Subcutaneous adipose tissue (tissue), 4 donors: ENCODE results near the gene PALM3. TPM values are rescaled to one million over a fixed set of nuclear protein-coding genes. Genes with fewer than 3 reads are reported as not detected.

ENCODE experiments used
- CTCF ChIP-seq: fragments of 450-650 bp; IDR thresholded peaks from one replicate; pipeline ENCODE4 v1.5.1; 2016; ENCODE audit warnings: low read depth, mild to moderate bottlenecking, control low read depth, antibody characterized with exemption, moderate library complexity
- total RNA-seq, 4 donors: library from RNA; depleted of rRNA; stranded (reverse); fragments of >200 nt; gene quantifications; one replicate each; pipeline ENCODE4 v1.1.0, GENCODE V29; 2016

PALM3 gene
- total RNA-seq, 4 donors from 2014 or later = not detected

GRCh38 chr19:14051980-14052379 is 9.9 kb downstream of the PALM3 start:
- TF ChIP-seq CTCF = no peak

- TF ChIP-seq CTCF = no peak
Observed at GRCh38 chr19:14050512-14050911, 11.4 kb downstream of the PALM3 start.

GRCh38 chr19:14048443-14049153 is 13.3 kb downstream of the PALM3 start:
- no peak for TF ChIP-seq CTCF

GRCh38 chr19:14039181-14039580 is 22.7 kb downstream of the PALM3 start:
- TF ChIP-seq CTCF = no peak

- no peak for TF ChIP-seq CTCF
Observed at GRCh38 chr19:14035706-14036105, 26.2 kb downstream of the PALM3 start.

GRCh38 chr19:14033946-14034345 is 27.9 kb downstream of the PALM3 start:
- no peak for TF ChIP-seq CTCF

- TF ChIP-seq CTCF = no peak
Observed at GRCh38 chr19:14031719-14032480, 30.0 kb downstream of the PALM3 start, which contains the start of gene IL27RA. Gene IL27RA, plus strand, starts transcription at chr19:14031762. Its CDS starts 111 bp downstream, at chr19:14031873.
